A549 (cell line): ENCODE measurements around the gene LTBP3. TPM values are rescaled to one million over a fixed set of nuclear protein-coding genes. Genes with fewer than 3 reads are reported as not detected.

Source experiments
- ATAC-seq, 2 experiments: fragments of 200-7000 bp in 1 of 2; fragments of >200 bp in 1 of 2; cut with Nextera tagmentation in 1 of 2; cut with Tn5 transposase in 1 of 2; 3 replicates each; pipeline versions ENCODE4 v1.8.0 to v1.9.1; 2018 to 2020; ENCODE audit warnings: mild to moderate bottlenecking in 1 of 2, moderate library complexity in 1 of 2
- CTCF ChIA-PET: fragments of 300-600 bp; sonication (Branson Sonifier 250); formaldehyde crosslinking; extraction: SDS; loops from one replicate; lab custom pipeline; 2021; ENCODE audit warnings: antibody characterized with exemption, inconsistent platforms; lab: Yijun Ruan, JAX
- POLR2A ChIA-PET: fragments of 350-600 bp; formaldehyde crosslinking; extraction: SDS; loops from one replicate; lab custom pipeline; 2021; ENCODE audit warnings: antibody characterized with exemption, inconsistent platforms; lab: Yijun Ruan, JAX
- DNase-seq, 2 experiments: peaks; one replicate each; pipeline versions ENCODE4 v3.0.0 to v3.0.0-alpha.2; 2011 to 2016; ENCODE audit warnings: low read depth in 1 of 2, low spot score in 1 of 2
- FAIRE-seq: peaks from 2 replicates; lab custom pipeline; 2011; peaks lifted over from hg19 to GRCh38; lab: Jason Lieb, UNC
- H3K27ac ChIP-seq, 2 experiments: fragments of >200 bp; sonication (Bioruptor Twin); formaldehyde crosslinking; 3 replicates each; pipeline ENCODE4 v1.5.1; 2016 to 2017
- H3K4me1 ChIP-seq: fragments of >200 bp; sonication (Bioruptor Twin); formaldehyde crosslinking; 3 replicates; pipeline ENCODE4 v1.6.1; 2016
- H3K4me2 ChIP-seq: fragments of >200 bp; sonication (Bioruptor Twin); formaldehyde crosslinking; 3 replicates; pipeline ENCODE4 v1.6.1; 2016
- H3K4me3 ChIP-seq: fragments of >200 bp; sonication (Bioruptor Twin); formaldehyde crosslinking; 3 replicates; pipeline ENCODE4 v1.5.1; 2016
- H3K9me3 ChIP-seq: fragments of >200 bp; sonication (Bioruptor Twin); formaldehyde crosslinking; 3 replicates; pipeline ENCODE4 v1.6.1; 2016
- BCL3 ChIP-seq: fragments of >200 bp; sonication (Bioruptor Twin); formaldehyde crosslinking; IDR thresholded peaks from 3 replicates; pipeline ENCODE4 v1.6.1; 2016
- CBX2 ChIP-seq: fragments of 200-600 bp; sonication (generic); IDR thresholded peaks from 2 replicates; pipeline ENCODE4 v1.6.1; 2016; ENCODE audit warnings: low read depth, mild to moderate bottlenecking, borderline replicate concordance
- ELK1 ChIP-seq: fragments of 150-350 bp; IDR thresholded peaks from 2 replicates; pipeline ENCODE4 v1.6.1; 2014; ENCODE audit warnings: low read depth, mild to moderate bottlenecking, low read length
- EP300 ChIP-seq, 2 experiments: fragments of >200 bp; sonication (Bioruptor Twin); formaldehyde crosslinking; IDR thresholded peaks; 2 replicates in 1 of 2; 3 replicates in 1 of 2; pipeline ENCODE4 v1.6.1; 2016 to 2017
- FOSB ChIP-seq: fragments of 250-450 bp; sonication (Bioruptor Pico); IDR thresholded peaks from 2 replicates; pipeline ENCODE4 v1.5.0; 2020; ENCODE audit warnings: mild to moderate bottlenecking, moderate library complexity
- FOSL2 ChIP-seq, 2 experiments: fragments of 450-650 bp in 1 of 2; fragments of >200 bp in 1 of 2; sonication (Bioruptor Twin) in 1 of 2; formaldehyde crosslinking; IDR thresholded peaks; 2 replicates each; pipeline versions ENCODE4 v1.5.0 to v1.6.1; 2016 to 2020; ENCODE audit warnings: mild to moderate bottlenecking in 1 of 2, moderate library complexity in 1 of 2
- GATA3 ChIP-seq: IDR thresholded peaks from 2 replicates; pipeline ENCODE4 v1.6.1; 2012; ENCODE audit warnings: borderline replicate concordance
- HEYL ChIP-seq: fragments of 250-450 bp; sonication (Bioruptor Pico); IDR thresholded peaks from 2 replicates; pipeline ENCODE4 v1.8.0; 2021; ENCODE audit warnings: mild to moderate bottlenecking, moderate library complexity
- HMGXB4 ChIP-seq: fragments of 250-450 bp; sonication (Bioruptor Pico); IDR thresholded peaks from 2 replicates; pipeline ENCODE4 v1.5.0; 2021; ENCODE audit warnings: mild to moderate bottlenecking, moderate library complexity, borderline replicate concordance
- HOXA7 ChIP-seq: fragments of 250-450 bp; sonication (Bioruptor Pico); IDR thresholded peaks from 2 replicates; pipeline ENCODE4 v1.5.0; 2020; ENCODE audit warnings: mild to moderate bottlenecking, moderate library complexity
- HOXB13 ChIP-seq: fragments of 250-450 bp; sonication (Bioruptor Pico); IDR thresholded peaks from 2 replicates; pipeline ENCODE4 v1.5.0; 2020; ENCODE audit warnings: low read depth, mild to moderate bottlenecking, moderate library complexity
- JUN ChIP-seq, 2 experiments: fragments of >200 bp; sonication (Bioruptor Twin); formaldehyde crosslinking; IDR thresholded peaks; 2 replicates in 1 of 2; 3 replicates in 1 of 2; pipeline ENCODE4 v1.6.1; 2016 to 2017
- JUNB ChIP-seq: fragments of >200 bp; sonication (Bioruptor Twin); formaldehyde crosslinking; IDR thresholded peaks from 2 replicates; pipeline ENCODE4 v1.6.1; 2016
- POLR2AphosphoS2 ChIP-seq: conservative IDR thresholded peaks from 2 replicates; pipeline ENCODE4 v1.6.1; 2012; ENCODE audit warnings: low read length, improper control_type of control experiment, inconsistent platforms
- RARB ChIP-seq: fragments of 250-450 bp; sonication (Bioruptor Pico); IDR thresholded peaks from 2 replicates; pipeline ENCODE4 v1.8.0; 2021; ENCODE audit warnings: mild to moderate bottlenecking, moderate library complexity
- REST ChIP-seq: fragments of 200-600 bp; sonication (generic); IDR thresholded peaks from 2 replicates; pipeline ENCODE4 v1.6.1; 2016; ENCODE audit warnings: antibody characterized with exemption, mild to moderate bottlenecking, moderate library complexity
- SREBF2 ChIP-seq: fragments of 450-650 bp; IDR thresholded peaks from 2 replicates; pipeline ENCODE4 v1.6.1; 2014; ENCODE audit warnings: mild to moderate bottlenecking, moderate library complexity
- TFCP2L1 ChIP-seq: fragments of 250-450 bp; sonication (Bioruptor Pico); IDR thresholded peaks from 2 replicates; pipeline ENCODE4 v1.5.0; 2021; ENCODE audit warnings: mild to moderate bottlenecking
- USF2 ChIP-seq: fragments of 450-650 bp; IDR thresholded peaks from 2 replicates; pipeline ENCODE4 v1.6.1; 2014; ENCODE audit warnings: antibody characterized with exemption
- ZC3H11A ChIP-seq: fragments of 450-650 bp; IDR thresholded peaks from 2 replicates; pipeline ENCODE4 v1.6.1; 2014; ENCODE audit warnings: antibody characterized with exemption, mild to moderate bottlenecking
- WGBS: methylation state at CpG from one replicate; pipeline ENCODE4 v1.1.6; 2017; ENCODE audit errors: missing lambda C conversion rate; 5-methylcytosine and 5-hydroxymethylcytosine counted together
- polyA plus RNA-seq, 4 experiments: library from polyadenylated mRNA; depleted of rRNA in 3 of 4; stranded (reverse); fragments of >200 nt; fragmentation: RNase III in 1 of 4; extraction: RNeasy Plus Mini Kit Qiagen cat#74134 plus additional on column Dnase treatment in 1 of 4; gene quantifications; 2 replicates in 3 of 4; 3 replicates in 1 of 4; pipeline ENCODE4 v1.2.3, GENCODE V29; 2011 to 2017

The LTBP3 gene
- polyA plus RNA-seq, 2 of the 4 experiments (the other 2 are of a cell fraction), result 28.6 to 123 TPM

- TF ChIP-seq ELK1 (no peak), SREBF2 (no peak)
Measured at GRCh38 chr11:65506772-65507505, 51.2 kb downstream of the LTBP3 start (continued).

- Histone ChIP-seq H3K4me2 (peak overlapping the region; percentile 84), H3K4me1 (peaks cover 22% of the 10 kb centered on the region), H3K27ac (peak overlapping the region; percentile 89 to 100), H3K9me3 (no peaks in the 10 kb centered on the region), H3K4me3 (peak overlapping the region; percentile 90)
- ChIA-PET CTCF (interaction anchor here (0.9 to 30.0 kb wide), 9 partner anchors 9 to 88 kb away, joined by 3 to 947 read pairs (median 8); no protein-coding TSS in a partner anchor), POLR2A (interaction anchor here (0.7 to 26.7 kb wide), 12 partner anchors 8 to 124 kb away, joined by 3 to 1006 read pairs (median 44); partner anchors contain the start of genes MALAT1, NEAT1 and SLC25A45)
- no peak for FAIRE-seq
- WGBS, result 3% methylated on average over 4 of the region's 4 CpGs
- TF ChIP-seq HEYL (CRISPR knock-in tag) (no peak), ZC3H11A (no peak), BCL3 (peak; percentile 2; the same call in 2 of the 3 replicates), JUNB (no peak), JUN (IDR thresholded peaks at IDR 0.05) (no peak), USF2 (no peak)
- peak in 1 of 2 experiments; percentile 5; a peak in 1 of 6 replicates for ATAC-seq
- DNase-seq, result no peak
Measured at GRCh38 chr11:65506290-65506771, 51.8 kb downstream of the LTBP3 start.

GRCh38 chr11:65505466-65506289 is 52.5 kb downstream of the LTBP3 start:
- Histone ChIP-seq H3K4me3 (peak overlapping the region; percentile 90), H3K4me2 (peak overlapping the region; percentile 84), H3K4me1 (peaks cover 22% of the 10 kb centered on the region), H3K9me3 (no peaks in the 10 kb centered on the region), H3K27ac (peak overlapping the region; percentile 89 to 100)
- ChIA-PET CTCF (interaction anchor here (0.9 to 30.0 kb wide), 10 partner anchors 9 to 124 kb away, joined by 3 to 947 read pairs (median 8); no protein-coding TSS in a partner anchor), POLR2A (interaction anchor here (0.7 to 26.7 kb wide), 11 partner anchors 7 to 83 kb away, joined by 4 to 1006 read pairs (median 68); partner anchors contain the start of genes MALAT1 and NEAT1)
- DNase-seq, result peak in 1 of 2 experiments; percentile 44
- ATAC-seq, result no peak
- 2% methylated on average over 12 of the region's 12 CpGs for WGBS
- no peak for FAIRE-seq
- peak; percentile 97 for TF ChIP-seq TFCP2L1 (CRISPR knock-in tag)
- TF ChIP-seq GATA3, result peak; percentile 40; the same call in 1 of the 2 replicates
- peak; percentile 98 for TF ChIP-seq HOXA7
- TF ChIP-seq REST, result no peak; the same call in 1 of the 2 replicates
- peak; percentile 91; the same call in 1 of the 2 replicates for TF ChIP-seq HMGXB4 (CRISPR knock-in tag)
- peak; percentile 95 for TF ChIP-seq FOSB (CRISPR knock-in tag)
- 0 out of 2 replicates have a peak, but pooled peaks have one; percentile 8 for TF ChIP-seq HOXB13 (CRISPR knock-in tag)
- no peak for TF ChIP-seq CBX2
- TF ChIP-seq POLR2AphosphoS2, result peak; percentile 98
- TF ChIP-seq JUN (IDR thresholded peaks at IDR 0.05), result peak in 1 of 2 experiments; percentile 42; a peak in 4 of 5 replicates
- no peak for TF ChIP-seq FOSL2 (IDR thresholded peaks at IDR 0.05)
- TF ChIP-seq FOSL2 (CRISPR knock-in tag; IDR thresholded peaks at IDR 0.05), result peak; percentile 50; the same call in 1 of the 2 replicates
- TF ChIP-seq EP300 (IDR thresholded peaks at IDR 0.05), result no peak
- peak; percentile 89; the same call in 1 of the 2 replicates for TF ChIP-seq RARB (CRISPR knock-in tag)
